OCI-LY3 (cell line): Measurements from ENCODE around the gene KPNB1.

ENCODE experiments used
- H2AFZ ChIP-seq: fragments of 200-600, 300-600 bp; shearing (Covaris generic); 2 replicates; pipeline ENCODE4 v1.6.0; 2014; ENCODE audit warnings: antibody characterized with exemption, low read depth, low read length
- H3K27ac ChIP-seq: fragments of 200-600, 300-600 bp; sonication (generic); 2 replicates; pipeline ENCODE4 v1.5.1; 2014; ENCODE audit warnings: mild to moderate bottlenecking, low read length, moderate library complexity, mixed read lengths
- H3K27me3 ChIP-seq: fragments of 200-600, 300-600 bp; sonication (generic); 2 replicates; pipeline ENCODE4 v1.6.1; 2014; ENCODE audit warnings: low read depth, low read length, mixed read lengths
- H3K36me3 ChIP-seq: fragments of 200-600, 300-600 bp; sonication (generic); replicated peaks from 2 replicates; pipeline ENCODE3; 2014; ENCODE audit warnings: low read depth, low read length, mixed read lengths
- H3K4me1 ChIP-seq: fragments of 300-600, 200-600 bp; sonication (generic); 2 replicates; pipeline ENCODE4 v1.6.1; 2014; ENCODE audit warnings: low read length, mixed read lengths
- H3K4me2 ChIP-seq: fragments of 200-600, 300-600 bp; sonication (generic); 2 replicates; pipeline ENCODE4 v1.6.1; 2014; ENCODE audit warnings: low read length, mixed read lengths
- H3K4me3 ChIP-seq: fragments of 300-600, 200-600 bp; sonication (generic); 2 replicates; pipeline ENCODE4 v1.5.1; 2014; ENCODE audit warnings: antibody characterized with exemption, mild to moderate bottlenecking, low read length, moderate library complexity
- H3K79me2 ChIP-seq: fragments of 300-600, 200-600 bp; shearing (Covaris generic); 2 replicates; pipeline ENCODE4 v1.6.1; 2014; ENCODE audit warnings: mild to moderate bottlenecking, low read length, mixed read lengths
- H3K9ac ChIP-seq: fragments of 300-600, 200-600 bp; shearing (Covaris generic); 2 replicates; pipeline ENCODE4 v1.6.0; 2014; ENCODE audit warnings: mild to moderate bottlenecking, low read length, moderate library complexity
- H3K9me3 ChIP-seq: fragments of 200-600, 300-600 bp; shearing (Covaris generic); 2 replicates; pipeline ENCODE4 v1.6.1; 2014; ENCODE audit warnings: low read length, mixed read lengths; ENCODE audit not compliant: insufficient read depth
- H4K20me1 ChIP-seq: fragments of 200-600, 300-600 bp; sonication (generic); 2 replicates; pipeline ENCODE4 v1.6.1; 2016; ENCODE audit warnings: low read length, mixed read lengths; ENCODE audit not compliant: insufficient read depth
- CTCF ChIP-seq: fragments of 200-600, 300-600 bp; sonication (generic); IDR thresholded peaks from 2 replicates; pipeline ENCODE4 v1.5.1; 2014; ENCODE audit warnings: antibody characterized with exemption, low read length, low read depth
- EZH2phosphoT487 ChIP-seq: fragments of 200-600 bp; shearing (Covaris generic); IDR thresholded peaks from 2 replicates; pipeline ENCODE4 v1.6.1; 2018; ENCODE audit warnings: antibody characterized with exemption, mixed run types, low read depth

KPNB1 gene

DNA sequence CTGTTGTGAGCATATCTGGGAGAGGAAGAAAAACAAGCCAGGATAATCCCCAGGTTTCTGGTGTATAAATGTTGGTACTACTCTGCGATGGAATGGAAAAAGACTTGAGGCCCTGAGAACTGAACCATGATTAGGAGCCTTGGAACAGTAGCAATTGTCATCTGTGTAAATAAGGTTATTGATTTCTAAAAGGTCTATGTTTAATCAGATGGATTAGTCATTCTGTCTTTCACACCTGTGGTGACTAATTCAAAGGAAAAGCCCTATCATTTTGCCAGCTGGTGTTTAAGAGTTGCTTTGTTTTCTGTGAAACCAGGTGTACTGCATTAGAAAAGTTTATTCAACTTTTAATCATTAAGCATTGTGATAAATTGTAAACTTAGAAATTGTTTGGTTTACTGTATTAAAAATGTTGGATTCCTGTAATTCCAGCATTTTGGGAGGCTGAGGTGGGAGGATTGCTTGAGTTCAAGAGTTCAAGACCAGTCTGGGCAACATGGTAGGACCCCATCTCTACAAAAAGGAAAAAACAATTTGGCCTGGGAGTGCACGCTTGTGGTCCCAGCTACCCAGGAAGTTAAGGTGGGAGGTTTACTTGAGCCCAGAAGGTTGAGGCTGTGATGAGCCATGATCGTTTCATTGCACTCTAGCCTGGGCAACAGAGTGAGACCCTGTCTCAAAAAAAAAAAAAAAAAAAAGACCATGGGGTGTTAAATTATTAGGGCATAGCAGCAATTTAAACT, 29.0 kb upstream of the KPNB1 start:
- Histone ChIP-seq H3K79me2 (no peaks in the 10 kb centered on the region), H3K9me3 (no peaks in the 10 kb centered on the region), H3K27me3 (no peaks in the 10 kb centered on the region), H3K4me1 (no peaks in the 10 kb centered on the region), H4K20me1 (no peaks in the 10 kb centered on the region), H3K4me2 (no peak overlapping the region), H3K27ac (no peak overlapping the region), H3K4me3 (no peak overlapping the region), H3K9ac (no peak overlapping the region), H3K36me3 (peaks cover 36% of the 10 kb centered on the region), H2AFZ (no peak overlapping the region)
- TF ChIP-seq EZH2phosphoT487 (no peak), CTCF (no peak)

- H3K79me2 ChIP-seq: no peaks in the 10 kb centered on the region
- TF ChIP-seq EZH2phosphoT487 (no peak), CTCF (no peak)
- no peak overlapping the region for H3K9ac ChIP-seq
- no peak overlapping the region for H3K27ac ChIP-seq
- H3K4me2 ChIP-seq: no peak overlapping the region
- no peaks in the 10 kb centered on the region for H3K27me3 ChIP-seq
- no peaks in the 10 kb centered on the region for H3K9me3 ChIP-seq
- H2AFZ ChIP-seq: no peak overlapping the region
- H3K36me3 ChIP-seq: peaks cover 40% of the 10 kb centered on the region
- H3K4me3 ChIP-seq: no peak overlapping the region
- no peaks in the 10 kb centered on the region for H3K4me1 ChIP-seq
- H4K20me1 ChIP-seq: no peaks in the 10 kb centered on the region
Observed at GRCh38 chr17:47621293-47622179, 28.2 kb upstream of the KPNB1 start.

DNA sequence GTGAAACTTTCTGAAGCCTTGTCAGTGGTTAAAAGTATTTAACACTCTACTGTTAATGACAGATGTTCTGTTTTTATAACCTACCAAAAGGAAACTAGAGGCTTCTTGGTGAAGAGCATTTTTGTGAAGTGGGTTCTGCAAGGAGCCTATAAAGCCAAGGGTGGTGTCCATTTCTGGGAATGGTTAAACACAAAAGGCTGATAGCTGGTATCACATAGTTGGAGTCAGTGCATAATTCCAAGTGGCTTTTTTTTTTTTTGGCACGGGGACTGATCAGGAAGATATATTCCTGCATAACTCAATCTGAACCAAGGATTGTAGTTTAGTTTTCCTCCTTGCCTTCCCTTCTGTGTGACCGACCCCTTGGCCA, 27.6 kb upstream of the KPNB1 start:
- Histone ChIP-seq H3K79me2 (no peaks in the 10 kb centered on the region), H2AFZ (no peak overlapping the region), H3K4me3 (no peak overlapping the region), H3K27ac (no peak overlapping the region), H3K4me1 (no peaks in the 10 kb centered on the region), H4K20me1 (no peaks in the 10 kb centered on the region), H3K4me2 (no peak overlapping the region), H3K9me3 (no peaks in the 10 kb centered on the region), H3K36me3 (peaks cover 40% of the 10 kb centered on the region), H3K9ac (no peak overlapping the region), H3K27me3 (no peaks in the 10 kb centered on the region)
- TF ChIP-seq EZH2phosphoT487 (no peak), CTCF (no peak)

- Histone ChIP-seq H3K27me3 (no peaks in the 10 kb centered on the region), H3K27ac (no peak overlapping the region), H3K4me1 (no peaks in the 10 kb centered on the region), H4K20me1 (no peaks in the 10 kb centered on the region), H3K9me3 (no peaks in the 10 kb centered on the region), H3K4me2 (no peak overlapping the region), H3K4me3 (no peak overlapping the region), H3K9ac (no peak overlapping the region), H2AFZ (no peak overlapping the region), H3K79me2 (no peaks in the 10 kb centered on the region), H3K36me3 (peaks cover 26% of the 10 kb centered on the region)
- TF ChIP-seq CTCF (no peak), EZH2phosphoT487 (no peak)
Observed at GRCh38 chr17:47624727-47625068, 25.0 kb upstream of the KPNB1 start.
